Subcutaneous adipose tissue (tissue), 4 donors: Measurements from ENCODE around the gene ANO2. TPM values are rescaled to one million over a fixed set of nuclear protein-coding genes. Genes with fewer than 3 reads are reported as not detected.

ENCODE experiments used
- total RNA-seq, 4 donors: library from RNA; depleted of rRNA; stranded (reverse); fragments of >200 nt; gene quantifications; one replicate each; pipeline ENCODE4 v1.1.0, GENCODE V29; 2016
- TF ChIP-seq, protein P1 (sequence below): fragments of 450-650 bp; IDR thresholded peaks from one replicate; pipeline ENCODE4 v1.5.1; 2016; ENCODE audit warnings: low read depth, mild to moderate bottlenecking, control low read depth, antibody characterized with exemption, moderate library complexity

ANO2 gene
- total RNA-seq, 4 donors from 2014 or later: 9.3 to 69.3 (median 21.8) TPM

DNA sequence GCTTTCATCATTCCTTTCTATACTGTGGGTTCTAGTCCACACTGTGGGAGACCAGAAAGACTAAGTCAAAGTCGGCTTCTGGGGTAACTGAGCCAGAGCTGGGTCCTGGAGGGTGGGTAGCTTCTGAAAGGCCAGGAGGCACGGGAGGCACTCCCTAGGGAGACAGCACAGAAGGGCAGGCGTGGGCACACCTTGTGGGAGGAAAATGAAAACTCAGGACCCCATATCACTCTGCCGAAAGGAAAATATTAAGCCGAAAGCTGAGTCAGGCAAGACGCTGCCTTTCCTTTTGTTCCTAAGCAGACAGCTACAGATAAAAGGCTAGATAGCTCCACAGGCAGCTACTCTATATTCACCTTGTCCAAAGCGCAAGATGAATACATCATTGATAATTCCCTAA lies 20.7 kb downstream of the ANO2 start:
- TF ChIP-seq, protein P1, sequence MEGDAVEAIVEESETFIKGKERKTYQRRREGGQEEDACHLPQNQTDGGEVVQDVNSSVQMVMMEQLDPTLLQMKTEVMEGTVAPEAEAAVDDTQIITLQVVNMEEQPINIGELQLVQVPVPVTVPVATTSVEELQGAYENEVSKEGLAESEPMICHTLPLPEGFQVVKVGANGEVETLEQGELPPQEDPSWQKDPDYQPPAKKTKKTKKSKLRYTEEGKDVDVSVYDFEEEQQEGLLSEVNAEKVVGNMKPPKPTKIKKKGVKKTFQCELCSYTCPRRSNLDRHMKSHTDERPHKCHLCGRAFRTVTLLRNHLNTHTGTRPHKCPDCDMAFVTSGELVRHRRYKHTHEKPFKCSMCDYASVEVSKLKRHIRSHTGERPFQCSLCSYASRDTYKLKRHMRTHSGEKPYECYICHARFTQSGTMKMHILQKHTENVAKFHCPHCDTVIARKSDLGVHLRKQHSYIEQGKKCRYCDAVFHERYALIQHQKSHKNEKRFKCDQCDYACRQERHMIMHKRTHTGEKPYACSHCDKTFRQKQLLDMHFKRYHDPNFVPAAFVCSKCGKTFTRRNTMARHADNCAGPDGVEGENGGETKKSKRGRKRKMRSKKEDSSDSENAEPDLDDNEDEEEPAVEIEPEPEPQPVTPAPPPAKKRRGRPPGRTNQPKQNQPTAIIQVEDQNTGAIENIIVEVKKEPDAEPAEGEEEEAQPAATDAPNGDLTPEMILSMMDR: no peak

GRCh38 chr12:5923751-5924150 lies 21.3 kb downstream of the ANO2 start:
- TF ChIP-seq, protein P1: no peak

- TF ChIP-seq, protein P1: no peak
These were observed 21.9 kb downstream of the ANO2 start for GRCh38 chr12:5923043-5923605.

DNA sequence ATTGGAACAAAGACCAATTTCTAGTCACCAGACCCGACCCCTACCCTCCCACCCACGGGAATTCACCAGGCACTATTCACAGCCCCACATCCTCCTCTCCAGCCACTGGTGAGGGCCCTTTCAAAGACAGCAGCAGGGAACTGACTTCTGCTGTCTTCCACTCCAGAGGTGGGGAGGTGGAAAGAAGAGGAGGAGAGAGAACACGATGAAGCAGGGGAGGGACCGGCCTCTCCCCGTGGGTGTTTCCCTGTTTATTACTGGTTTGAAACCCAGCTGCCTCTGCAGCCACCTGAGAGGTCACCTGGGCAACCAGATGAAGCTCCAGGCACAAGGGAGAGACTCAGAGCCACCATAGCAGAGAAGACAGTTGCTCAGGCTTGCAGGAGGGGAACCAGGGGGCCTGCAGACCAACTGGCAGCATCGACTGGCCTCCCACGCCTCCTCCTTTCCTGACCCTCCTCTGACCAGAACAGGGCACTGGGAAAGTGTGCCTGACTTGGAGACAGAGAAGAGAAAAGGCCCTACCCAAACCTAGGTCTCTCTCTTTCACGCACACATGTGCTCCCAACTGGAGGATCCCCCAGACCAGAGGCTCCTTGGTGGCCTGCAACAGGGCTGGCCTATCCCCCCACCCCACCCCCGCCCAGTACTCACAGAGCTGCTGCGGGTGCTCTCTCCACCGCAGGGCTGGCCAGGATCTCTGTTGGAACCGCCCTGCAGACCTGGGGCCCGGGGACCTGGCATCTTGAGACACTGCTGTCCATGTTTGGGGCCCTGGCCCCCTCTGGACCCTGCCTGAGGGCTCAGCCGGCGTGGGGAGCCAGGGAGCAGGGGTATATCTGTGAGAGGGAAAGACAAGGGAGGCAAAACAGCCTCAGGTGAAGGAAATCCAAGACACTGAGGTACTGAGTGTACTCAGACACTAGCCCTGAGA lies 22.8 kb downstream of the ANO2 start:
- TF ChIP-seq, protein P1: no peak

DNA sequence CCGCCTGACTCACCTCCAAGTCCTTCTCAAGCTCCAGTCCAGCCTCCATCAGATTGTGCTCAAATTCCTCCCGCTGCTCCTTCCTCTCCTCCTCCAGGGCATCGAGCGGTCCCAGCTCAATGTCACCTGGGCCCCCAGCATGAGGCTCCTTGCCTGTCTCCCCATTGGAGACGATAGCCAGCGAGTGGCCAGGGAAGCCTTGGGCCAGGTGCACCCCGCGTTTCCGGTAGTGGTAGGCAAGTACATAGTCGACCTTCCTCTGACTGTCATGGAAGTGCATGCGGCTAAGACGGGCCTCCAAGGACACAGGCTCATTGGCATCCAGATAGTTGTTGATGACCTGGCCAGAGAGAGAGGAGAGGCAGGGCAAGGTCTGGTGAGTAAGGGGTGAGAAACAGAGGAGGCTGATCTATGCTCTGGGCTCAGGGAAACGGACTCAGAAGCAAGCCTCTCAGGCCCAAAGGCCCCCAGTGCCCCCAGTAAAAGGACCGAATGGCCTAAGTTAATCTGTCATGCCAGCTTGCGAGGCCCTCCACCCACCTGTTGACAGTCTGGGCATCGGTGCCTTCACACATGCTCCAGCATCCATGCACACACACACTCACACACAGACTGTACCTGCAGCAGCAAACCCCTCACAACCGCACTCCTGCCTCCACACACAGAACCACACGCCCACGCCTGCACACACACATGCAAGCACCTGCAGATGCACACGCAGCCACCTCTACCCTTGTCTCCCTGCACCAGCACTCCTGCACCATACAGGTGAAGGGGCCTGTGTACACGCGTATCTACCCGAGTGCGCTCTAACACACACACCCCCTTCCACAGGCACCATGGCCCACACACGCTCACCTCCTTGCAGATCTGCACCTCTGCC lies 23.8 kb downstream of the ANO2 start:
- TF ChIP-seq, protein P1: no peak

DNA sequence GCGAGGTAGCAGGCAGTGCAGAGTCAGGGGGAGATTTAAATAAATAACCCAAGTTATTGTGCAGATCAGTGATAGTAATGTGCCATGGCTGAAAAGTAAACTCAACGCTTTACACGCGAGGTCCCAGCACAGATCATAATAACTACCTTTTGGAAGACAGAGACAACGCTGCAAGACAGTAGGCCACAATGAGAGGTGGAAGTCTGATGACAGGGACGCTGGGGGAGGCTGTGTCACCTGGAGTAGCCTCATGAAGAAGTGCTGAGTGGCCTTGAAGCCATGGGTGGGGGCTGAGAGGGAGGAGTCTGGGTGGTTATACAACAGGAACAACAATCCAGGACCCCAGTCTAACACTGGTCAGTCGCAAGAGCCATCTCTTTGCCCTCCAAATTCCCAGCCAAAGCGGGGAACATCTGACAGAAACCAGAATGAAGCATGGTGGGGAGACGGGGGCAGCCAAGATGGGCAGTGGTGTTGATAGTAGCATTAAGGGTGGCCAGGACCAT lies 28.2 kb downstream of the ANO2 start:
- TF ChIP-seq, protein P1: no peak
